Frontal cortex (tissue), 4 donors: ENCODE results near the gene KRTAP25-1. TPM values are rescaled to one million over a fixed set of nuclear protein-coding genes. Genes with fewer than 3 reads are reported as not detected.

Experiments used
- DNase-seq, 2 donors: peaks; one replicate each; pipeline ENCODE4 v3.0.0; 2012; ENCODE audit warnings: low spot score in 2 of 2
- FAIRE-seq: peaks from 2 replicates; lab custom pipeline; 2012; peaks lifted over from hg19 to GRCh38; lab: Jason Lieb, UNC
- total RNA-seq: library from RNA; depleted of rRNA; stranded (reverse); fragments of >200 nt; gene quantifications from one replicate; pipeline ENCODE4 v1.2.3, GENCODE V29; 2014
- donor health status: control.
- donor health status: control.
- donor health status: control.

The KRTAP25-1 gene, protein sequence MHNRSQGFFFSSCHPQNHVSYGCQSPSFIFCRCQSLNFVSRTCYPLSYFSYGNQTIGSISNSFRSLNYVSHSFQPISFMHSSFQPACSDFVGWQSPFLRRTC
- total RNA-seq = not detected

DNA sequence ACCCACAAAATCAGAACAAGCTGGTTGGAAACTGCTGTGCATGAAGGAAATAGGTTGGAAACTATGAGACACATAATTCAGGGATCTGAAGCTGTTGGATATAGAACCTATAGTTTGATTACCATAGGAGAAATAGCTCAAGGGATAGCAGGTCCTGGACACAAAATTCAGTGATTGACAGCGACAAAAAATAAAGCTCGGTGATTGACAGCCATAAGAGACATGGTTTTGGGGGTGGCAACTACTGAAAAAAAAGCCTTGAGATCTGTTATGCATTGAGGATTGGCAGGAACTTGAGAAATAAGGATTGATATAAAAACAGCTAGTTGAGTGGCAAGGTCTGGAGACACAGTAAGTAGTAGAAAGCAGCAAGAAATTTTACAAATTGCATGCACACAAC lies at the start of gene KRTAP25-1:
Gene KRTAP25-1, minus strand, starts transcription at position 300 of the 400 bp plus-strand sequence. Its CDS starts 24 bp downstream, at position 276.
- FAIRE-seq = no peak
- DNase-seq = no peak

DNA sequence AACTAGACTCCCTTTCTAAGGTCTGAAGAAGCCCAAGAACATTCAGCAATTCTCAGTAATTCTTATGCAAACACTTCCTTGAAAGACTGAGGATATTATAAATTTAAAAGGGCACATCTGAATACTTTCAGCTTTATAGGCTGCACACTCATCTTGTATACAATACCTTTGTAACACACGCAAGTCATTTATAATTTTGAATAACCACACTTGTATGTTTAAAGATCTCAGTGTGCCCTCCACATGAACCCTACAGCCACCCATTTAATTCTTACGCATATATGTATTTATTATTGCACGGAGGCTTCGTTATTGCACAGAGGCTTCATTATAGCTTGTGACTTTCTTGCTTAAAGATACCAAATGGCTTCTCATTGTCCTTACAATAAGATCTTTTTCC lies 49.4 kb upstream of the KRTAP25-1 start:
- no peak for FAIRE-seq
- no peak for DNase-seq

DNA sequence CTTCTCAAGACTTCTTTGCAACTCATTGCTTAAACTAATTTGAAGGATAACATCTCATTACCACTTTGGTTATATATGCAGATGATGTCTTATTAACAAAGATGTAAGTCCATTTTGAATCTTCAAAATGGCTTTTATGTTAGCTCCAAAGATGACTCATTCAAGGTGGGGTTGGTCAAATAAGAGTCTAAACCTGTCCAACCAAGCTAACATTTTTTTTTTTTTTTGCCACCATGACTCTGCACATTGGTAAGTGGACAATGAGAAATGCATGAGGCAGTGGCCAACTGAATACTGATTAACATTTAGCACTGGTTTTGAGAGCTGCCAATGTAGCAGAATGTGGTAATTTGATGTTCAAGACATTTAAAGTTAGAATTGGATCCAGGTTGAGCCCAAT lies 48.5 kb upstream of the KRTAP25-1 start:
- FAIRE-seq (no peak), DNase-seq (no peak)

DNA sequence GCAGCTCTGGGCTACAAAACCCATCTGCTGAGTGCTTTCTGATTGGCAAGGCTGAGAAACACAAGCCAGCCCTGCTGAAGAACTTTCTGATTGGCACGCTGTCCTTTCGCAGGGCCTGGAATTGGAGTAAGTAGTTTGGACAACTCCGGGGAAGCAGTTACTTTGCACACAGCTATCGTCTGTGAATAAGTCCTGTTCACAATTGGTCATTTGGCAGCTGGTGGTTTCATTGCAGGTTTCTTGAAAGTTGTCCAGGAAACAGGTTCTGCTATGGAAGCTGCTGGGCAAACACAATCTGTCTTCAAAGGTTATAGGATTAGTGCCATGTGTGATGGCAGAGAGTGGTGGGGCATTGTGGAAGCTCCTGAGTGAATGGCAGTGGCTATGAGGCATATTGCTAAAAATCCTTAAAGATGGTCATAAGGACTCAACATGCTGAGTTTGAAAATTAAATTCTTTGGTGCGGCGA lies 48.0 kb upstream of the KRTAP25-1 start, which contains the start of gene KRTAP27-1:
Gene KRTAP27-1, minus strand, starts transcription at position 419 of the 469 bp plus-strand sequence. Its CDS starts 26 bp downstream, at position 393.
- no peak for DNase-seq
- no peak for FAIRE-seq

DNA sequence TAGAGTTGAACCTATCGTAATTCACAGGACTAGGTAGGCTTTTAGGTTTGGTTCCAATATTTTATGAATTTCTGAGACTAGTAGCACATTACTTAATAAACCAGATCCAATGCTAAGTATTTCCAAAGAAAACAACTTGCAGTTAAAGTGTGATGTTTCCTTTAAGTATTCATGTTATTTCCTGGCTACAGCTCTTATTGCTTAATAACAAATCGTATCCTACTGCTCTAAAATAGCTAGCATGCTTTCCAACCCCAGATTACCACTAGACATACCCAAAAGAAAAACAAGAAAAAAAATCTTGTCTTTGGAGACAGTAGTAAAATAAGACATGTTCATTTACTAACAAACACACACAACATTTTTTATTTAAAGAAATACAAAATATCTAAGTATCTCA lies 47.3 kb upstream of the KRTAP25-1 start:
- FAIRE-seq (no peak), DNase-seq (no peak)

DNA sequence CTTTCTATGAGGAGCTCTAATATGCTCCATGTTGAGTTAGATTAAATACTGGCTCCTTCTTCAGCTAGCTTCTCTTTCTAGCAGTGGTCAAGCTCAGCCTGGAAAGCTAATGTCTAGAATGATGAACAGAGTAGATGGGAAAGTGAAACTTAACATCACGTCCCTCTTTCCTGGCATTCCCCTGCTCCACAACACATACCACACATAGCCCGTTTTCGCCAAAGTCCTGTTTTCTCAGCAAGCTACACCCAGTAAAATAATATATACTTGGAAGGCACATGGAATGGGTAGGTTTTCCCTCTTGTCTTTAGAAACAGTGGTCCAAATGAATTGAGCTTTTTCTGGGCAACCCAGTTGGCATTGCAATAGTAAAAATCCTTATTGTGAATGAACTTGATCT lies 44.4 kb upstream of the KRTAP25-1 start:
- no peak for DNase-seq
- FAIRE-seq = no peak

DNA sequence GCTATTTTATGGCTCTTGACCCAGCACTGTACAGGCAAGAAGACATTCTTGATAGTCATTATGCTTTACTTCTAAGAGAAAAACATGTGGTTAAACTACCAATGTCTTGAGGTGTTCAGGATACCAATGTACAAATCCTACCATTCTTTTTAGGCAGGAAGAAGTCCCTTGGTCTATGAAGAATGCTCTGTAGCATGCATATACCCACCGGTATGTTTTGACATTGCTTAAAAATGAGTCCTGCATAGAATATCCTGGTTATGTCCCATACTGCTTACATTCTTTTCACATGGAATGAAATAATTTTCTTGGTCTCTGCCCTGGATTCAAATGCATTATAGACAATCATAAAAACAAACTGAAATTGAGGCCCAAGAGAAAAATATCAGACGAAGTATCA lies 43.4 kb upstream of the KRTAP25-1 start:
- DNase-seq (no peak), FAIRE-seq (no peak)

DNA sequence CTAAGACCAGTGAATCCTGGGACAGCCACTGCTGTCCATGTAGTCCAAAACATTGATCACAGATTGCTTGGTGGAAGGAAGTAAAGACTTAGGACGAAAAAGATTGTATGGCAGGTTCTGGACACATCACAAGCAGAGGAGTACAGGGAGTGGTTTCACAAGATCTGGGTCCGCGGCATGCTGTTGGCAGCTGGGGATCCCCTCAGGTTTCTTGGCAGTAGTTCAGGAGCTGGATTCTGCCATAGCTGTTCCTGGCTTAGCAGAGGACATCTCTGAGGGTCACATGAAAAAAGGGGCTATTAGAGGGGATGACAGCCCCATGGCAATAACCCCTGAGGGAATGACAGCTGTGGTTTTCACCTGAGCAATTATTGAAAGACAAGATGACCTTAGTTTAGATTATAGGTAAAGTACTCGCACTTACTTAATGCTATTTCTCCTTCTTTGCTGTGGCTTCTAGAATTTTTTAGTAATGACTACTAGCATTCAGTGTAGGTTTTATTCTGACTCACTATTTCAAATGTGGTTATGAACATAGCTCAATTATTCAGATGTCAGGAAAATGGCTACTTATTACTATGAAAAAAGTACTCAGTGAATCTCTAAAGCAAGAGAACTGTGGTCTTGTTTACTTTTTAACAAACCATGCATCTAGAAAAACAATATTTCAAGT lies 40.0 kb upstream of the KRTAP25-1 start:
- DNase-seq (no peak), FAIRE-seq (no peak)

DNA sequence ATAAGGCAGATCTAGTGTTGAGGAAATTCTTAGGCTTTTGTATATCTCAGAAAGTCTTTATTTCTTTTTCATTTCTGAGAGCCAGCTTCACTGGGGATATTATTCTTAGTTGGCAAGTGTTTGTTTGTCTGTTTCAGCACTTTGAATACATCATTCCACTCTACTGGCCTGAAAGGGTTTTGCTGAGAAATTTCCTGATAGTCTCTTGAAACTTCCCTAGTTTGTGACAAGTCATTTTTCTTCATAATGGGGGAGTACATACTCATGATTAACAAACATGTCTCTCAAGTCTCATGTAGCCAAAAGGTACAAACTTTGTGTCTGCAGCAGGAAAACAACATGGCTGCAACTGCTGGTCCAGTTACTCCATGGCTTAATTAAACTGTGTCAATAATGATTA lies 37.1 kb upstream of the KRTAP25-1 start:
- FAIRE-seq = no peak
- DNase-seq = no peak

DNA sequence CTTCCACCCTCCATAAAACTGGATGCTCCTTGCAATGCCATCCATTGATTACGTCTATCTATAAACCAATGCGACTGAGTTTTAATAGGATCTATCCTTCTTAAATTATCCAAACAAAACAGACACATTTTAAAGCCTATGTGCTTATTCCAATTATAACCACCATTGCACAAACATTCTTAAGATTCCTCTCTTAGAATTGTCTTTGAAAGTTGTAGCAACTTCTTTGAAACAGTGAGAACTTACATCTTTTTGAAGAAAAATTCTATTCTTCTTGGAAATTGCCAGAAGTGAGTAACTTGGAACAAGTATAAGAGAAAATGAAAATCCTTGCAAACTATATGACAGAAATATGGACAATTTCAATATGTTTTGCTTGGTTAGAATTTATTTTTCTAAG lies 30.9 kb upstream of the KRTAP25-1 start, which contains the start of gene KRTAP26-1:
Gene KRTAP26-1, minus strand, starts transcription at position 101 of the 400 bp plus-strand sequence. CDS start 280 bp downstream, outside the sequence.
- no peak for DNase-seq
- no peak for FAIRE-seq

DNA sequence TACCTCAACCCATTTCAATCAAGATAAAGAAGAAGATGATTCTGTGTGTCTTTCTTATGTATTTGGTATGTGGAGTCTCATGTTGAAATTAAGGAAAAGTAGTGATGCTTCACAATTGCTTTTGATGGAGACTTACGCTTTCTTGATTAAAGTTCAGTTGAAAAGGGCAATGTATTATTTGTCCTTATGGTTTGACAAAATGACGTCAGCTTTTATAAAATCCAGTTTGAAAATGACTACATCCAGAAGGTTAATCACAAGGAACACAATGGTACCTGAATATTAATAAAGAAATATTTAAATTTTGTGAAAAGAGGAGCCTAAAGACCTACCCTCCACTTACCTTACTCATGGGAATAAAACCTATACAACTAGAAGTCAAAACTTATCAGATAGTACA lies 26.4 kb upstream of the KRTAP25-1 start:
- DNase-seq (no peak), FAIRE-seq (no peak)

DNA sequence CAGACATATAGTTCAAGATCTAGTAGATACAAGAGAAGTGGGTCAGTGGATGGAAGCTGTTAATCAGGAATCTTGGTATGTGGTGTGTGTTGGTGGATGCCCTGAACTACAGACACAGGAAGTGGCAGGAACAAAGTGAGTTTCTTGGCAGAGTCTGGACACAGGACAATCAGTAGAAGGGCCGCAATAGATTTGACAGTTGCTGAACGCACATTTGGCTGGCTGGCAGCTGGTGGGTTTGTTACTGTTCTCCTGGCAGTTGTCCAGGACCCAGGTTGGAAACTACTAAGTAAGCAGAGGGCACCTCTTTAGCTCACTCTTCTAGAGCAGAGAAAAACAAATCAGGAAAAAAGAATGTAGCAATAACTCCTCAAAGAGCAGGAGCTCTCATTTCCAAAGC lies 17.6 kb upstream of the KRTAP25-1 start:
- FAIRE-seq = no peak
- no peak for DNase-seq

DNA sequence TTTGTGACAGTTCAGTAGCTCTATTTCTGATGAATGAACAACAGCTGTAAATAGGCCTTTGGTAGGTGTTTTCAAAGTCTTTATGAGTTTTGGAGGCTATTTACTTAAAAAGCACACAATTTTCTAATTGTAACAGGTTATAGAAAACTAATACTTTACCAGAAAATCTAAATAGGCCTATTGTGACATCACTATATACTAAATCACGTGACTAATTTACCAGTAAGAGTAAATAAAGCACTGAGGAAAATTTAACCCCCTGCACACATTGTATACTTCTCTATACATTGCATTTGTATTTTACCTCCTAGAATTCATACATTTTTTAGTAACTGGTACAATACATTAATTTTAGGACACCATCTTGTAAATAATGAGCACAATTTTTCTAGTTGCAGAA lies 15.8 kb upstream of the KRTAP25-1 start:
- DNase-seq (no peak), FAIRE-seq (no peak)

DNA sequence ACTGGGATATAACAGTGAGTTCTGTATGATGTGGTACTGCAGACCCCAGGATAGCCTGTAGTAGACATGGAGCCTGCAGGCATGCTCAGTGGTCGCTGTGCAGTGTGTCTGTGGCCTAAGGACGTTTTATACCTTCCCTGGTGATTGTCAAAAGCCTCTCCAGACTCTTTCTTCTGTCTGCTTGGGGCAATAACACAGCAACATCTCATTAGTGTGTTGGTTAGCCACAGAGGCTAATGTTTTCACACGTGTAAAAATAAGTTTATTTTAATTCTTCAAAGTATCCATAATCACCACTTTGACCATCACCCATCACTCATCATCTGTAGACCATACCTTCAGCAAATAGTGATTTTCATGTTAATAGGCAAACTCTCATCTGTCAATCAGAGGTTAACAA lies 6.5 kb downstream of the KRTAP25-1 start, which contains the start of gene KRTAP24-1:
Gene KRTAP24-1, minus strand, starts transcription at position 101 of the 400 bp plus-strand sequence. Its CDS starts 18 bp downstream, at position 83.
- FAIRE-seq = no peak
- no peak for DNase-seq

DNA sequence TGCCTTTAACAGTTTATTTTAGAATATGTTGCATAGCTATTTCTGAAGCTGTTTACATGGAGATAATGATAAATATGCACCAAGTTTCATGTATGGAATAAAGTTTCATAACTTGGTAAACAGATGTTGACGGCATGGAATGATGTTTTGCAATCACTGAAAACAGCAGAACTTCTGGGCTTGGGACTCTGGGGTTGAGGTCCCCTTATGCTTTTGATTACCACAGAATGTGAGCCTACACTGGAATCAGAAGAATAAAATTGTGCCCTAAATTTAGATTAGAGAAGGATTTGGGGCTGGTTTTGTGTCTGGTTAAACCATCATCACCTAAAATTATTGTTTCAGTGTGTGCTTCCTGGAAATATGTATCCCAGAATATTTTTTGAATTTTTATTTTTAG lies 17.7 kb downstream of the KRTAP25-1 start:
- FAIRE-seq = no peak
- DNase-seq = no peak

DNA sequence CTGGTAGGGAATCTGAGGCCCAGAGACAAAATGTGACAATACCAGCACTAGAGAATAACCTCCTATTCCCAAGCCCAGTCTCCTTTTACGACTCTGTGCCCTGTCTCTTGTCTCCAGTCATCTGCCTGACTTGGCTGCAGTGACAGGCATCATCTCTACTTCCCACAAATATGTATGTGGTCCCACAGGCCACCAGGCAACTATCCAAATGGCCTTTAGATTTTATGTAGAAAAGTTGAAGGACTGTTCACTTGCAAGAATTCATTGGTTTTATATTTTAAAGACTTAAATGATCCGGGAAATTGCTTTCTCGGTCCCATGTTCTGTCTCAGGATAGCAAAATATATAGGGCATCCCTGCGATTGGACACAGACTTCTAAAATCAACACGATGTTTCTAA lies 18.2 kb downstream of the KRTAP25-1 start:
- FAIRE-seq = no peak

DNA sequence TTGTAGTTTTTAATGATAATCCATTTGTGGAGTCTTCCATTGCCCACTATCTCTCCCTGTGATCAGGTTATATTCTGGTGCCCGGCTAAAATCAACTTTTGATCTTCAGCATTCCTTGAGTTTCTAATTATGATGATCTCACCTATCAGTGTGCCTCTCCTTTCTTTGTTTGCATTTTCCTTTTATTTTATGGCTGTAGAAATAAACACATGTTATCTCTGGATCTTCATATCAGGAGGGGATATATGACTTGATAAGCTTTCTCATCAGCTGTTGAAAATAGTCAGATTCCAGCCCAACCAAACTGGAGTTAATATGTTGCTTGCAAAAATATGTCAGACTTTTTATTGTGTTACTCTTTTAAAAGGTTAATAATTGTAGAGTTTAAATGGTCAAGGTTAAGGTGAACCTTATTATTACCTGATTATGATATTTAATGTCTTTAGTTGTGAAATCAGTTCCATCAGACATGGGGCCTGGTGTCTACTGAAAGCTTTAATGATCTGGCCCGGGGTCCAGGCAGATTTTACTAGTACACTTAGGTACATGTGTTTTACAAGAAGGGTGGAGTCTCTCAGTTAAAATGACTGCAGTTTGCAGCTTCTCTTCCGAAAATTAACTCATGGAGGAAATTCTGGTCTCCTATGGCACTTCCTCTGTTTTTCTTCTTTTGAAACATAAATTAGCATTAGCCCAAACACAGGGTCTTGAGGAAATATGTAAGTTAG lies 19.3 kb downstream of the KRTAP25-1 start:
- no peak for FAIRE-seq

More for the DNA sequence above, 18.2 kb downstream of the KRTAP25-1 start:
- DNase-seq = no peak

DNA sequence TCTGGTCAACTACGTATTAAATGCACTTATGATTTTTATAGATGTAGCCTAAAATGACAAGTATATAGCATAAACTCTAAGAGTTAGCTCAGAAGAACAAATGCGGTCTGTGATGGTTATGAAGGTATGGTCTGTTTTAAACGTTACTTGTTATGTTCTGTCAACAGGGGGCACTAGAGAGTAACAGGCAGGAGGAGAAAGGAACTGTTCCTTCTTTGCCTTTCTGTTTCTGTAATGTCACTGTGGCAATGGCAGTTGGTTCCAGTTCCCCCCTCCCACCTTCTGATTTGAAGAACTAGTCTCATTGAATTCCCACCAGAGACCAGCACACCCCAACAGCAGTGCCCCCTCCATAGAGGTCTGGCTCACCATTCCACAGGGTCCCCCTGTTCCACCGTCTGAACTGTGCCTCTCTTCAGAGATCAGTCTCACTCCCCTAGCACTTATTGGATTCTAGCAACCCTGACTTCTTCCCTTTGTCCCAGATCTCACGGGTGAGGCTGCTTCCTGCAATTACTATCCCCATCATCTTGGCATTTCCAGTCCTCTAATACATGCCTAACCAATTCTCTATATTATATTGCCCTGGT lies 20.6 kb downstream of the KRTAP25-1 start:
- FAIRE-seq (no peak), DNase-seq (no peak)

More for the DNA sequence above, 19.3 kb downstream of the KRTAP25-1 start:
- DNase-seq = no peak

DNA sequence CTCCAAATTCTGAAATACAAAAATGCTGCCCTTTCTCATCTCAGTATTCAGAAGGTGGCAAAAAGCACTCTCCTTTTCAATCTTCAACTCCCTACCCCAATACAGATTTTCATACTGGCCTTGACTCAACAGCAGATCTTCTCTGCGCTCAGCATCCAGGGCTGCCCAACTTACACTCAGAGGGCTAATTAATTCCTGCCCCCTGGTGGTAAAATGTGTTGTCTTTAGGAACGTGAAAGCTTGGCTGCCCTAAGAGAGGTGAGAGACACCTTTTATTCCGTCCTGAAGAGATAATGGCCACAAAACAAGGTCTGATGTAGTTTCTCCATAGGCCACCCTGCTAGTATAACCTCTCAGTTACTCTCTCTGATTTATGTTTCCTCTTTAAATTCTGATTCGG lies 31.5 kb downstream of the KRTAP25-1 start:
- DNase-seq = no peak
- FAIRE-seq = no peak

DNA sequence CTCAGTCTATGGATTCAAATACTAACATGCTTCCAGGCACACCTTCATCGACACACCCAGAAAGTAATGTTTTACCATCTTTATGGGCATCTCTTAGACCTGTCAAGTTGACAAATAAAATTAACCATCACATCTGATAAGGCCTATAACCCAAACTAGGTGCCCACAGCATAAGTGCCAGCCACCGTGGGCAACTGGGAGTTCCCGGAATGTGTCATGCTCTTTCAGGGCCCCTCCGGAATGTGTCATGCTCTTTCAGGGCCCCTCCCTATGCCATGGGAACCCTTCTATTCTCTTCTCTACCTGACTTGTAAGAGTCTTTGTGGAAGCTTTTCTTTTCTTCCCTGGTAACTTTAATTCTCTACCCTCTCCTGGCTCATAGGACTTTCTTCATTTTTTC lies 33.2 kb downstream of the KRTAP25-1 start:
- no peak for FAIRE-seq
- DNase-seq = no peak
